Glomerular visceral epithelial cell (primary cell): ENCODE results near the gene SYTL1.

Experiments used
- DNase-seq: peaks from one replicate; pipeline ENCODE4 v3.0.0-alpha.2; 2016; ENCODE audit errors: extremely low spot score

Gene SYTL1

DNA sequence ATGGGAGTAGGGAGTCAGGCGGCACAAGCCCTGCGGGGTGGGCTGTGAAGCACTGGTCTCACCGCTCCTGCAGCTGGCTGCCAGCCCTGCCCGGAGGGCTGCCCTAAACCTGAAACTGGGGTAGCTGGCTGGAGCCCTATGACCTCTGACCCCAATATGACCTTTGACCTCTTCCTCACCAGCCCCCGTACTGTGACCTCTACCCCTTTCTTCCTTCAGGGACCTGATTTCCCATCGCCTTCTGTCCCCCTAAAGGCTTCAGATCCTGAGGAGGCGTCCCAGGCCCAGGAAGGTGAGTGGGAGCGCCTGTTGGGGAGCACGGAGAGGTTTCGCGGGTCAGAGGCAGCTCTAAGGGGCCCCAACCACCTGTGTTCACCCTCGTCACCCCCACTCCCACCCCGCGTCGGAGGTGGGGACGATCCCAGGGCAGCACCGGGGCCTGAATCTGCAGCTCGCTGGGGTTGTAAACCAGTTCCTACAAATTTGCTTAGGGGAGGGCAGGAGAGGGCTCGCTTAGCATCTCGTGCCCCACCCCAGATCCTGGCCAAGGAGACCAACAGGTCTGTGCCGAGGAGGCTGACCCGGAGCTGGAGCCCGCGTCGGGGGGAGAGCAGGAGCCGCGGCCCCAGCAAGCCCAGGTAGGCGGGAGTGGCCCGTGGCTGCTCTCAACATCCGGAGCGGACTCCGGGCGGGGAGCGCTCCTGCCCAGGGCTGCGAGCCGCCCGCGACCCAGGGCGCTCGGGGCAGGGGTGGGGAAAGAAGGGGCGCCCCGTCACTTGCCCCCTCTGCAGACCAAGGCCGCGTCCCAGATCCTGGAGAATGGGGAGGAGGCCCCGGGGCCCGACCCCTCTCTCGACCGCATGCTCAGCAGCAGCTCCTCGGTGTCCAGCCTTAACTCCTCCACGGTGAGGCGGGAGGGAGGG, 7.3 kb downstream of the SYTL1 start:
- peak; percentile 73 for DNase-seq

DNA sequence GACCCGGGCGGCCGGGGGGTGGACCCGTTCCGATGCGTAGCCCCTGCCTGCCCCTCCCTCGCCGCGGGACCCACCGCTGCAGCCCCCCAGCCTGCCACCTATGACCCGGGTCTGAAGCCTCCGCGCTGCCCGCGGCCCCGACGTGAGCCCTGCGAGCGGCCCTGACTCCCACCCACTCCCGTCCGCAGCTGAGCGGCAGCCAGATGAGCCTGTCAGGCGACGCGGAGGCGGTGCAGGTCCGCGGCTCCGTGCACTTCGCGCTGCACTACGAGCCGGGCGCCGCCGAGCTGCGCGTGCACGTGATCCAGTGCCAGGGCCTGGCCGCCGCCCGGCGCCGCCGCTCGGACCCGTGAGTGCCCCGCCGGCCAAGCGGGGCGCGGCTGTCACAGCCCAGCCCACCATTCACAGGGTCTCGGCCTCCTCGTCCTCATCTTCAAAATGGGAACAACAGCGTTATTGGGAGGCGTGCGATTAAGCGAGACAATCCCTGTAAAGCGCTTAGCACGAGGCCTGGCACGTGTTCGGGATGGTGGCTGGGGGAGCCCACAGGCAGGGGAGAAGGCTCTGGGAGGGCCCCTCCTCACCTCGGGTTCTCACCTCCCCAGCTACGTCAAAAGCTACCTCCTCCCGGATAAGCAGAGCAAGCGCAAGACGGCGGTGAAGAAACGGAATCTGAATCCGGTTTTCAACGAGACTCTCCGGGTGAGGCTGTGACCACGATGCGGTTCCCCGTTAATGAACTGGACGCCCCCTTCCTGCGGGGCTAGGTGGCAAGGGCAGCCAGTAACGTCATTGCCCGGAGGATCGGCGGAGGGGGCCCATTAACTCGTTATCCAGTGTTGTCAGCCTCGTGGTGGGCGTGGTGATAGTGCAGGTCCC, 8.2 kb downstream of the SYTL1 start:
- no peak for DNase-seq

GRCh38 chr1:27350663-27351540, 9.1 kb downstream of the SYTL1 start:
- no peak for DNase-seq

DNA sequence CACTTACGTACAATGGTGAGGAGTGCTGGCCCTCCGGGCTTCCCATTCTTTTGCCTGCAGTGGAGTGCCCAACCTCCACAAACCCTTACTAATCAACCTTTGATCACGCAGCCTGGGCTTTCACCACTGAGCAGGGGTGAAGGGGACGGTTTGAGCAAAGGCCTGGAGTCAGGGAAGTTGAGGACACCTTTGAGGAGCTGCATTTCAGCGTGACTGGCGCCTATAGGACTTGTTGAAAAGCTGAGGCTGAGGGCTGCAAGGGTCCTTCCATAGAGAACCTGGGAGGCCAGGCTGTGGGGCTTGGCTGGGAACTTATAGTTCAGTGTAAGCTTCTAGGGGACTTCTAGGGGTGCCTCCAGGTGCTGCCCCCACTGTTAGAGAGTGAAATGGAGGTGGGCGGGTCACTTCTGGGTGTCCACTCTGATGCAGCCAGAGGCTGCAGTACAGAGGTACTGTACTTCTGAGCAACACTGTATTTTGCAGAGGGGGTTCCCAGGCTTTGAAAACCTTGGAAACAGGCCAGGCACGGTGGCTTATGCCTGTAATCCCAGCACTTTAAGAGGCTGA, 9.8 kb downstream of the SYTL1 start:
- DNase-seq = no peak

- no peak for DNase-seq
Measured at GRCh38 chr1:27353166-27353565, 11.3 kb downstream of the SYTL1 start.

DNA sequence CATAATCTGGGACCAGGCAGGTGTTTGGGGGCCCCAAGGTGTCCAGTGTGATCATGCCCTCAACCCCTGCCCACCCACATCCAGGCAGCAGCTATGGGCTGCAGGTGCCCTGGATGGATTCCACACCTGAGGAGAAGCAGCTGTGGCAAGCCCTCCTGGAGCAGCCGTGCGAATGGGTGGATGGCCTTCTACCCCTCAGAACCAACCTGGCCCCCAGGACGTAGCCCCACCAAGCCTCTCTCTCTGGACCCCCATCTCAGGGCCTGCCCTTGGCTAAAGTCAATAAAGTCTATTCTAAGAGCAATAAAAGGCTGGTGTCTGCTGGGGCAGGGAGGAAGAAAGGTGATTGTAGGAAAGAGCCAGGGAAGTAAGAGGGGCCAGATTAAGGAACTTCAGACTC, 11.8 kb downstream of the SYTL1 start:
- DNase-seq = no peak

DNA sequence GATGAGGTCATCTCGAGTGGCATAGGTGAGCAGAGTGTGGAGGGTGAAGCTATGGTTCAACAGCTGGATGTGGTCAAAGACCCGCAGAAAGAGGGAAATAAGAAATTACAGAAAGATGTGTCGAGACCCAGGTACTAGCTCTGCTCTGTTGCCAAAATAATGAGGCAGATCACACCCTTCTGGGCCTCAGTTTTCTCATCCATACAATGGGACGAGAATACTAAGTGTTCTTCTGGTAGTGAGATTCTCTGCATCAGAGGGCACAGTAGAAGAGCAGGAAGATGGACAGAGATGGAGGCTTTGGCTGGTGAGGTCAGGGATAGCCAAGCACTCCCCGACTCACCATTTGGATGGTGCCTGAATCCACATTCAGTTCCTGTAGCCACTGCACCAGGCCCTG, 13.9 kb downstream of the SYTL1 start:
- DNase-seq = no peak

DNA sequence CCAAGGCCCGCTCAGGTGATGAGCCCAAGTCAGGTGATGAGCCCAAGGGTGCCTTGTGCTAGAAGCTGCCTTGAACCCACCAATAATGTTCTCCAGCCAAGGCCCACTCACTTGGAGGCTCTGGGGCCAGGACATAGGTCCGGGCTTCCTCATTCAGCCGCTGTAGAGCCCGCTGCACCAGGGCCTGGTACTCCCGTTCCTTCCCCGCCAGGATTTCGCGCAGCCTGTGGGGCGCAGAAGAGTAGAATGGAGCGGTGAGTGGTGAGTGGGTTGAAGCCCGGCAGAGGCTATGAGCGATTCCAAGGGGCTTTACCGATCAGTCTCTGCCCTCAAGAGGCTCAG, 14.4 kb downstream of the SYTL1 start:
- no peak for DNase-seq

GRCh38 chr1:27356619-27357280, 14.9 kb downstream of the SYTL1 start:
- no peak for DNase-seq

GRCh38 chr1:27357281-27358037, 15.6 kb downstream of the SYTL1 start:
- peak; percentile 51 for DNase-seq

DNA sequence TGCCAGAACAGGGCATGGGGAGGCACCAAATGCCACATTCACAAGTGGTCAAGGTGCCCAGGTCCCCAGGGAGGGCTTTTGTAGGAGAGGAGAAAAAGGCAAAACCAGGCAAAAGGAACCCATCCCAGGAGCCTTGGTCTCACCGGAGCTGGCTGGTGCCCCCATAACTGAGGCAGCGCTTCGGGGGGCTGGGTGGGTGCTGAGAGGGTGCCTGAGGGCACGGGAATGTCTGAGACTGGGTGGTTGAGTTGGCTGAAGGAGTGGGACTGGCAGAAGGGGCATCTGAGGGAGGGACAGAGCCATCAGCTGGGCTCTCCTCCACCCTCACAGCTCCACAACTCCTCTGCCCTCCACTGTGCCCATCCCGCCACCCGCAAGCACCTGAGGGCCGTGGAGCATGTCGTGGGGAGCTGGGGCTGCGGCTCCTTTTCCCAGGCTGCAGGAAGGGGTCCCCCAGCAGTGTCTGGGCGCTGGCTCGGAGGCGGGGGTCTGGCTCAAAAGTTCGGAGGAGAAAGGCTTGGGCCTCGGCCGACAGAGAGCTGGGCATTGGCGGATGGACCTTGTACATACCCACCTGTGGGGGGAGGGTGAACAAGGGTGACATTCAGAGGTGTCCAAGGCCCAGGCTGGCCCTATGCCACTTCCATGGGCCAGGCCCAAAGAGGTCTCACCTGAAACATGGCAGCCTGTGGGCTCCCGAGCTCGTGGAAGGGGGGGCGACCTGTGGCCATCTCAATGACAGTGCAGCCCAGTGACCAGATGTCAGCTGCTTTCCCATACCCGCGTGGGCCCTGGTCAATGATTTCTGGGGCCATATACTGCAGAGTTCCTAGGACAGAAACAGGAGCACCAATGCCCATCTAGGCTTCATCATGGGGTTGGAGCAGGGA, 16.5 kb downstream of the SYTL1 start:
- no peak for DNase-seq

DNA sequence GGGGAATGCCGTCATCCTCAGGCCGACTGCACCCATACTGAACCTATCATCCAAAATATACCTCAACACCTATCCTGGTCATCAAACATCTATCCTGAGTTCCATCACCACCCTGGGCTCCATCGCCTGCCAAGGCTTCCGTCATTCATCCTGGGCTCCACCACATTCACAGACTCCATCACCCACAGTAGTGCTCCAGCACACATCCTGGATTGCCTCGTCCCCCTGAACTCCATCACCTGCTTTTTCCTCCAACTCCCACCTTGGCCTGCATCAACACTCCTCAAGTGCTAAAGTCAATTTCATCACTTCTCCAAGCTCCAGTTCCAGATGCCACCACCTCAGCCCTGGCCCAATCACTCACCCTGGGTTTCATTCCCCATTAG, 17.1 kb downstream of the SYTL1 start:
- DNase-seq = no peak

DNA sequence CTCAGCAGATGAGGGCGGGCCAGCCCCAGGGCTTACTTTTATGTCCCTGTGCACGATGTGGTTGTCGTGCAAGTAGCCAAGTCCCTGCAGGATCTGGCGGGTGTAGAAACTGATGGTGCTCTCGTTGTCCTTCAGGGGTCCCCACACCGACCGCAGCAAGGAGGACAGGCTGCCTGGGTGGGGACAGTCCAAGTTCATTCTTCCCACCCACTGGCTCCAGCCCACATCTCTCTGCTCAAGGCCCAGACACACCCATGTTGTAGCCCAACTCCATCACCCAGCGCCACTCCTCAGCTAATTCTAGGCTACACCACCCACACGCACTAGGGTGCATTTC, 18.0 kb downstream of the SYTL1 start:
- no peak for DNase-seq

GRCh38 chr1:27360159-27361043, 18.6 kb downstream of the SYTL1 start:
- DNase-seq = no peak

GRCh38 chr1:27361044-27361402, 19.2 kb downstream of the SYTL1 start:
- DNase-seq = no peak

DNA sequence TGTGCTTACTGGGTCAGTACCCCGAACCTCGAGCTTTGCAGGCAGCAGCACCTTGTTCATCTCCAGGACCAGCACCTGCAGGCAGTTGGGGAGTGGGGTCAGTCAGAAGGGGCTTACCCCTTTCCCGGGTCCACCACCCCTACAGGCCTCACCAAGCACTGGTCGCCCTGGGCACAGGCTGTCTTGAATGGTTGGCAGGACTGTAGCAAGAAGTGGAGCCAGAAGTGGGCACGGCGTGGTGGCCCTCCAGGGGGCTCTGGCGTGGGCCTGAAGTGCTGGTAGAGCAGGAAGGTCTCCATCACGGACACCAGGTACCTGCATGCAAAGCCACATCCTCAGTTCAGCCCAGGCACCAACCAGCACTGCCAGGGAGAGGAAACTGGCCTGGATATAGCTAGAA, 19.7 kb downstream of the SYTL1 start:
- DNase-seq = no peak

GRCh38 chr1:27363766-27364695, 22.2 kb downstream of the SYTL1 start:
- DNase-seq = no peak
